Mucosa of rectum (tissue), 2 donors: ENCODE measurements around the gene RBM44.
"Not testable (repeated sequence)": the region's sequence is repeated elsewhere in the genome, so short reads cannot be mapped to it uniquely, and the experiment has no call there.

Source experiments
- H3K27ac ChIP-seq, 2 donors: one replicate each; pipeline ENCODE4 v1.7.0; 2013; ENCODE audit warnings: inconsistent platforms in 2 of 2, low read depth in 2 of 2, low read length in 2 of 2
- H3K27me3 ChIP-seq, 2 donors: one replicate each; pipeline ENCODE4 v1.7.0; 2013; ENCODE audit warnings: low read length in 2 of 2; ENCODE audit not compliant: control insufficient read depth in 2 of 2, insufficient read depth in 2 of 2
- H3K36me3 ChIP-seq, 2 donors: one replicate each; pipeline ENCODE4 v1.7.0; 2013; ENCODE audit warnings: low read length in 2 of 2; ENCODE audit not compliant: control insufficient read depth in 2 of 2, insufficient read depth in 2 of 2
- H3K4me1 ChIP-seq, 2 donors: one replicate each; pipeline ENCODE4 v1.7.0; 2013; ENCODE audit warnings: low read length in 2 of 2, mild to moderate bottlenecking in 1 of 2; ENCODE audit not compliant: control insufficient read depth in 2 of 2, insufficient read depth in 2 of 2
- H3K4me3 ChIP-seq, 2 donors: one replicate each; pipeline ENCODE4 v1.7.0; 2013; ENCODE audit warnings: low read length in 2 of 2
- H3K9ac ChIP-seq, 2 donors: one replicate each; pipeline ENCODE4 v1.7.0; 2013; ENCODE audit warnings: low read length in 2 of 2, low read depth in 1 of 2, mild to moderate bottlenecking in 1 of 2
- H3K9me3 ChIP-seq, 2 donors: one replicate each; pipeline ENCODE4 v1.7.0; 2013; ENCODE audit warnings: low read length in 2 of 2; ENCODE audit not compliant: control insufficient read depth in 2 of 2
- donor health status: healthy.
- donor health status: Normal muscosa, but diverticular disease.

RBM44 gene

GRCh38 chr2:237841051-237841450 is 42.5 kb downstream of the RBM44 start:
- Histone ChIP-seq H3K4me1 (no peaks in the 10 kb centered on the region), H3K27ac (no peak overlapping the region), H3K27me3 (no peaks in the 10 kb centered on the region), H3K9me3 (no peaks in the 10 kb centered on the region), H3K36me3 (no peaks in the 10 kb centered on the region), H3K4me3 (no peak overlapping the region), H3K9ac (no peak overlapping the region)

DNA sequence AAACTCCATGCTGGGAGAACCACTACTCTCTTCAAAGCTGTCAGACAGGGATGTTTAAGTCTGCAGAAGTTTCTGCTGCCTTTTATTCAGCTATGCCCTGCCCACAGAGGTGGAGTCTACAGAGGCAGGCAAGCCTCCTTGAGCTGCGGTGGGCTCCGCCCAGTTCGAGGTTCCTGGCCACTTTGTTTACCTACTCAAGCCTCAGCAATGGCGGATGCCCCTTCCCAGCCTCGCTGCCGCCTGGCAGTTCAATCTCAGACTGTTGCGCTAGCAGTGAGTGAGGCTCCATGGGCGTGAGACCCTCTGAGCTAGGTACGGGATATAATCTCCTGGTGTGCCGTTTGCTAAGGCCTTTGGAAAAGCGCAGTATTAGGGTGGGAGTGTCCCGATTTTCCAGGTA is 50.4 kb downstream of the RBM44 start:
- H3K4me3 ChIP-seq, H3K36me3 ChIP-seq, H3K27ac ChIP-seq, H3K27me3 ChIP-seq, H3K9me3 ChIP-seq, H3K4me1 ChIP-seq, H3K9ac ChIP-seq: not testable (repeated sequence)

DNA sequence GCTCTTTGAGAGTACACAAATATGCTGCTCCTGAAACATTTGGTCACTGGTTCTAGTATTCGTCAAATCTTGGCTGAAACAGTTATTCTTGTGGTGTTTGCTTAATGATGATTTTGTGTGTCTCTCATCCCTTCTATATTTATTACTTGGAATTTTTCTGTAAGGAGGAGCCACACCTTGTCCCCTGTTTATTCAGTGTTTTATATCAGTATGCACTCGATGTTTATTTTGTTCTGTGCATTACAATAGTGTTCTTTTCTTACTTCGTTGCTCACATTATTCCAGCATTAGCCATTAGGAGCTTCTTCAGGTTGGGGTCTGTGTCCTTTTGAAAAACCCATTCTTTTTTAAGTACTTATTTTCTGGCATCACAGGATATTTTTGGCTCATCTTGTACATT is 55.7 kb downstream of the RBM44 start:
- no peak overlapping the region for H3K27ac ChIP-seq
- H3K36me3 ChIP-seq = no peaks in the 10 kb centered on the region
- no peaks in the 10 kb centered on the region for H3K9me3 ChIP-seq
- H3K4me1 ChIP-seq = peaks cover 5 to 9% of the 10 kb centered on the region in 2 donors
- H3K27me3 ChIP-seq = peaks cover 11 to 13% of the 10 kb centered on the region in 2 donors
- H3K9ac ChIP-seq = no peak overlapping the region
- H3K4me3 ChIP-seq = no peak overlapping the region

DNA sequence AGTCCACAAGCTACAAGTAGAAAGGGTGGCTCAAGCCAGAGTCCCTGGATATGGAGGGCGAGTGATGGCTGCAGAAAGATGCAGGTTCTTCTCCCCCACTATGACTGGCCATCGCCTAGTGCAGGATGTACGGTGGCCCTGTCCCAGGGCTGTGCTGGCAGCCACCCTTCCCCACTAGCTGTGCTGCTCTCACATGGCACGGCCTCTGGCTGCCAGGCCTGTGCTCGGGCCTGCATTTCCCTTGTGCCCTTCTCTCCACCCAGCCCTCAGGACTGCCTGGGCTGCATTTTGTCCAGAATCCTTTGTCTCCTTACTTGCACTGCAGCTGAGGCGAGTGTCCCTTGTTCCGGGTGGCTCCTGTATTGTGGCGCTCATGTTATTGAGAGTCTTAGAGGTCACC is 59.2 kb downstream of the RBM44 start:
- no peaks in the 10 kb centered on the region for H3K36me3 ChIP-seq
- H3K4me3 ChIP-seq = no peak overlapping the region
- H3K9me3 ChIP-seq = no peaks in the 10 kb centered on the region
- H3K4me1 ChIP-seq = peaks cover 22 to 28% of the 10 kb centered on the region in 2 donors
- H3K27ac ChIP-seq = no peak overlapping the region
- no peak overlapping the region for H3K9ac ChIP-seq
- H3K27me3 ChIP-seq = peaks cover 17 to 18% of the 10 kb centered on the region in 2 donors

DNA sequence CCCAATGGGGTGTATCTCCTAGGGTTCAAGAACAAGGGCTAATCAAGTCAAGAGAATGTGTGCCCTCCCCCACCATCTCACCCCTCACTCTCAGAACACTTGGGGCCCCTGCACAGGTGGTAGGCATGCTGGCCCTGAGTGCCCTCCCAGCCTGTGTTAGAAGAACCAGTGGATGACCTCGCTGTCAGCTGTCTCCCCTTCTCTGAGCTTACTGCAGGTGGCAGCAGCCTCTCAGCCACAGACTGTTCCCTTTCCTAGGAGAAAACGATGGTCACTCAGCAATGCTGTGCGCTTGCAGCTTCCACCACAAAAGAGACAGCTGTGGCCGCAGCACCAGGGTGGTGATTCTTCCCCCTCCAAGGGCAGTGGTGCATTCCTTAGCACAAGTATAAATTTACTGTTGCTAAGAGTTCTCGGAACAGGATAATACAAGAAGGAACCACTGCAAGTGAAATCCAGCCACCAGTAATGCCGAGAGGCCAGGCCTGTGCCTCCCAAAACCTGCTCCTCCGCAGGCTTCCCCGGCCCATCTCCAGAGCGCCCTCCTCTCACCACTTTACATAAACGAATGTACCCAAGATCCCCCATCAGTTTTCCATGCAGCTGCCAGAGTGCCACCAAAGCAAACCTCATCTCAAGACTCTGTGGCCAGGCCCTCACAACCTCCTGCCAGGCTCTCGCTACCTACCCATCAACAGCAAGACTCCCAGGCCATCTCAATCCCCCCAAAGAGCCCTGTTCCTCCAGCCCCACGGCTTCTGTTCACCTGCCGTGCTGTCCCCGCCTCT is 59.9 kb downstream of the RBM44 start:
- no peaks in the 10 kb centered on the region for H3K9me3 ChIP-seq
- no peak overlapping the region for H3K9ac ChIP-seq
- peak overlapping the region in 1 of 2 donors; percentile 34 for H3K4me3 ChIP-seq
- H3K36me3 ChIP-seq = no peaks in the 10 kb centered on the region
- H3K27ac ChIP-seq = no peak overlapping the region
- H3K27me3 ChIP-seq = peaks cover 17 to 18% of the 10 kb centered on the region in 2 donors
- peaks cover 22 to 28% of the 10 kb centered on the region in 2 donors for H3K4me1 ChIP-seq

- Histone ChIP-seq H3K4me3 (peak overlapping the region; percentile 21 to 34), H3K27ac (no peak overlapping the region), H3K27me3 (peaks cover 17 to 18% of the 10 kb centered on the region in 2 donors), H3K36me3 (no peaks in the 10 kb centered on the region), H3K9me3 (no peaks in the 10 kb centered on the region), H3K9ac (no peak overlapping the region), H3K4me1 (peaks cover 22 to 28% of the 10 kb centered on the region in 2 donors)
These were observed 60.5 kb downstream of the RBM44 start for GRCh38 chr2:237859082-237859433.

GRCh38 chr2:237859533-237860272 is 61.1 kb downstream of the RBM44 start, which contains the start of gene RAMP1:
RAMP1 (plus strand) TSS chr2:237859623; CDS start chr2:237859676, 53 bp downstream.
- no peaks in the 10 kb centered on the region for H3K9me3 ChIP-seq
- H3K4me3 ChIP-seq = peak within 1 kb of the TSS; percentile 21 to 55
- peaks cover 22 to 28% of the 10 kb centered on the region in 2 donors for H3K4me1 ChIP-seq
- no peaks in the 10 kb centered on the region for H3K36me3 ChIP-seq
- H3K27me3 ChIP-seq = peaks cover 17 to 18% of the 10 kb centered on the region in 2 donors
- peak within 1 kb of the TSS in 1 of 2 donors; percentile 12 for H3K27ac ChIP-seq
- H3K9ac ChIP-seq = peak within 1 kb of the TSS in 1 of 2 donors; percentile 19

DNA sequence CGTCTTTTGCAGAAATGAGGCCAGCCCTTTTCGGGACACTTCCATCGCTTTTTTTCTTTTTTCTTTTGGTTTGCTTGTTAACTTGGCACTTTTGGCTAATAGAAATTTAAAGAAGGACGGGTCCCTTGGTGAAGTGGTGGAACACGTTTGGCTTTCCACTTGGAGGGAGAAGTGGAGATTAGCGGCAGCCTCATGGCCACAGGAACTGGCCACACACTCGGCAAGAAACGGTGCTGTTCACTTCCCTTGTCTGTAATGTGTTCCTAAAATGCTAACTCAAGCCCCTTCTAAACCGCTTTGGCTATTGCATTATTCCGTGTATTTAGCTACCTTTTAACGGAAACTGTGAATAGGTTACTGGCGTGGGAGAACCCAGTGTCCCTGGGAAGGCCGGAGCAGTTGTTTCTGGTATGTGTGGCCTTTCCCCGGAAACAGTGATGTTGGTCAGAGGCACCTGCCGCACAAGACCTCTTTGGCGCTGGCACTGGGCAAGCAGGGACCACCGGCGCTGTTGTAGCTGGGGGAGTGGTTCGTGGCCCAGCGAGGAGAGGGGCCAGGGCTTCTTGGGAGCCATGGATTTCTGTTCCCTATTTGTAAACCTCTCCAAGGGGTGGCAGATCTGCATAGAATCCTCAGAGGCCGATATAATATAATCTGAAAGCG is 61.8 kb downstream of the RBM44 start:
- Histone ChIP-seq H3K9me3 (no peaks in the 10 kb centered on the region), H3K36me3 (no peaks in the 10 kb centered on the region), H3K9ac (peak overlapping the region; percentile 14 to 19), H3K4me3 (peak overlapping the region; percentile 12 to 55), H3K27ac (peak overlapping the region in 1 of 2 donors; percentile 52), H3K4me1 (peaks cover 22 to 28% of the 10 kb centered on the region in 2 donors), H3K27me3 (peaks cover 17 to 18% of the 10 kb centered on the region in 2 donors)

GRCh38 chr2:237861875-237862527 is 63.4 kb downstream of the RBM44 start:
- H3K4me3 ChIP-seq = no peak overlapping the region
- no peak overlapping the region for H3K9ac ChIP-seq
- peaks cover 22 to 28% of the 10 kb centered on the region in 2 donors for H3K4me1 ChIP-seq
- H3K9me3 ChIP-seq = no peaks in the 10 kb centered on the region
- H3K36me3 ChIP-seq = no peaks in the 10 kb centered on the region
- no peak overlapping the region for H3K27ac ChIP-seq
- peaks cover 15 to 17% of the 10 kb centered on the region in 2 donors for H3K27me3 ChIP-seq
